NCI-H69 (cell line): ENCODE data around the gene DUSP12.
"Not testable (repeated sequence)": the region's sequence is repeated elsewhere in the genome, so short reads cannot be mapped to it uniquely, and the experiment has no call there.

Experiments used
- DNase-seq: peaks from one replicate; lab custom pipeline; 2025; lab: John Stamatoyannopoulos, UW

DUSP12 gene

GRCh38 chr1:161749509-161750407 is at the start of gene DUSP12:
Gene DUSP12 (plus strand): TSS chr1:161749786. CDS start chr1:161749802, 16 bp downstream.
- DNase-seq, result peak; percentile 98

GRCh38 chr1:161702250-161702649 is 47.3 kb upstream of the DUSP12 start:
- peak; percentile 57 for DNase-seq

GRCh38 chr1:161705537-161705936 is 44.0 kb upstream of the DUSP12 start:
- no peak for DNase-seq

- DNase-seq, result no peak
Observed at GRCh38 chr1:161706113-161706481, 43.5 kb upstream of the DUSP12 start.

- DNase-seq, result no peak
Observed at GRCh38 chr1:161706482-161707347, 42.9 kb upstream of the DUSP12 start, which contains the start of gene FCRLA. Gene FCRLA (plus strand): TSS chr1:161707229. CDS start chr1:161707265, 36 bp downstream.

GRCh38 chr1:161707503-161707902 is 42.1 kb upstream of the DUSP12 start:
- DNase-seq, result no peak

- DNase-seq, result no peak
Observed at GRCh38 chr1:161709373-161709772, 40.2 kb upstream of the DUSP12 start.

GRCh38 chr1:161710560-161710959 is 39.0 kb upstream of the DUSP12 start:
- no peak for DNase-seq

GRCh38 chr1:161718559-161719324 is 30.8 kb upstream of the DUSP12 start:
- DNase-seq, result no peak

- no peak for DNase-seq
Observed at GRCh38 chr1:161719325-161719611, 30.3 kb upstream of the DUSP12 start.

- DNase-seq, result no peak
Observed at GRCh38 chr1:161720422-161720821, 29.2 kb upstream of the DUSP12 start.

- no peak for DNase-seq
Observed at GRCh38 chr1:161720956-161721737, 28.4 kb upstream of the DUSP12 start, which contains the start of gene FCRLB. Gene FCRLB (plus strand): TSS chr1:161721544. CDS start chr1:161722673, 1,129 bp downstream.

- DNase-seq, result no peak
Observed at GRCh38 chr1:161721738-161722343, 27.7 kb upstream of the DUSP12 start.

- no peak for DNase-seq
Observed at GRCh38 chr1:161722406-161722805, 27.2 kb upstream of the DUSP12 start.

- DNase-seq, result no peak
Observed at GRCh38 chr1:161723459-161724141, 26.0 kb upstream of the DUSP12 start.

- DNase-seq, result not testable (repeated sequence)
Observed at GRCh38 chr1:161725258-161725907, 24.2 kb upstream of the DUSP12 start.

GRCh38 chr1:161725908-161726472 is 23.6 kb upstream of the DUSP12 start:
- peak; percentile 65 for DNase-seq

GRCh38 chr1:161726473-161727255 is 22.9 kb upstream of the DUSP12 start:
- DNase-seq, result peak; percentile 87
